HEK293 (cell line): Measurements from ENCODE around the gene OR2V1.

Experiments
- CTCF ChIP-seq: fragments of 450-650 bp; formaldehyde crosslinking; IDR thresholded peaks from 2 replicates; pipeline ENCODE4 v1.5.1; 2016; ENCODE audit warnings: missing biosample characterization, missing genetic modification characterization
- GLIS2 ChIP-seq: fragments of 450-650 bp; formaldehyde crosslinking; IDR thresholded peaks from 2 replicates; pipeline ENCODE4 v1.5.1; 2016; ENCODE audit warnings: missing biosample characterization, missing genetic modification characterization
- PRDM1 ChIP-seq: fragments of 450-650 bp; formaldehyde crosslinking; IDR thresholded peaks from 2 replicates; pipeline ENCODE4; 2016; ENCODE audit warnings: missing biosample characterization, missing genetic modification characterization
- ZBTB8A ChIP-seq: fragments of 450-650 bp; formaldehyde crosslinking; IDR thresholded peaks from 2 replicates; pipeline ENCODE4 v1.5.1; 2016; ENCODE audit warnings: missing biosample characterization, missing genetic modification characterization
- ZNF112 ChIP-seq: fragments of 450-650 bp; formaldehyde crosslinking; IDR thresholded peaks from 2 replicates; pipeline ENCODE4 v1.5.0; 2017; ENCODE audit warnings: missing biosample characterization, missing genetic modification characterization
- ZNF24 ChIP-seq: fragments of 450-650 bp; formaldehyde crosslinking; IDR thresholded peaks from 2 replicates; pipeline ENCODE4 v1.5.1; 2016; ENCODE audit warnings: missing biosample characterization, missing genetic modification characterization
- ZNF776 ChIP-seq: fragments of 450-650 bp; formaldehyde crosslinking; IDR thresholded peaks from 2 replicates; pipeline ENCODE4 v1.5.0; 2017; ENCODE audit warnings: missing biosample characterization, missing genetic modification characterization, borderline replicate concordance
- ZXDB ChIP-seq: fragments of 450-650 bp; formaldehyde crosslinking; IDR thresholded peaks from 2 replicates; pipeline ENCODE4 v1.5.1; 2016; ENCODE audit warnings: missing biosample characterization, missing genetic modification characterization

- TF ChIP-seq CTCF (tag by site-specific recombination) (no peak), ZNF24 (tag by site-specific recombination) (no peak), ZNF776 (tag by site-specific recombination) (no peak), PRDM1 (no peak), ZBTB8A (tag by site-specific recombination) (no peak), GLIS2 (tag by site-specific recombination) (no peak), ZNF112 (no peak), ZXDB (tag by site-specific recombination) (no peak)
Observed at GRCh38 chr5:181088289-181088688, 42.7 kb downstream of the OR2V1 start.
